ENCODE data around the gene ALDOC. TPM values are rescaled to one million over a fixed set of nuclear protein-coding genes. Genes with fewer than 3 reads are reported as not detected.

The ALDOC gene
- 19,909 and 22,599 TPM in 2 replicates for polyA plus RNA-seq

GRCh38 chr17:28576758-28577465 is at the start of gene ALDOC:
TSS of gene ALDOC (minus strand) at chr17:28576895. CDS start at chr17:28575532, 1,363 bp downstream.

GRCh38 chr17:28613931-28614381 is 37.3 kb upstream of the ALDOC start, which contains the start of gene RSKR:
TSS of gene RSKR (minus strand) at chr17:28614185. CDS start at chr17:28614161, 24 bp downstream.

GRCh38 chr17:28598799-28599310 is 22.2 kb upstream of the ALDOC start, which contains the start of gene SPAG5:
TSS of gene SPAG5 (minus strand) at chr17:28599025. CDS start at chr17:28598946, 79 bp downstream.

DNA sequence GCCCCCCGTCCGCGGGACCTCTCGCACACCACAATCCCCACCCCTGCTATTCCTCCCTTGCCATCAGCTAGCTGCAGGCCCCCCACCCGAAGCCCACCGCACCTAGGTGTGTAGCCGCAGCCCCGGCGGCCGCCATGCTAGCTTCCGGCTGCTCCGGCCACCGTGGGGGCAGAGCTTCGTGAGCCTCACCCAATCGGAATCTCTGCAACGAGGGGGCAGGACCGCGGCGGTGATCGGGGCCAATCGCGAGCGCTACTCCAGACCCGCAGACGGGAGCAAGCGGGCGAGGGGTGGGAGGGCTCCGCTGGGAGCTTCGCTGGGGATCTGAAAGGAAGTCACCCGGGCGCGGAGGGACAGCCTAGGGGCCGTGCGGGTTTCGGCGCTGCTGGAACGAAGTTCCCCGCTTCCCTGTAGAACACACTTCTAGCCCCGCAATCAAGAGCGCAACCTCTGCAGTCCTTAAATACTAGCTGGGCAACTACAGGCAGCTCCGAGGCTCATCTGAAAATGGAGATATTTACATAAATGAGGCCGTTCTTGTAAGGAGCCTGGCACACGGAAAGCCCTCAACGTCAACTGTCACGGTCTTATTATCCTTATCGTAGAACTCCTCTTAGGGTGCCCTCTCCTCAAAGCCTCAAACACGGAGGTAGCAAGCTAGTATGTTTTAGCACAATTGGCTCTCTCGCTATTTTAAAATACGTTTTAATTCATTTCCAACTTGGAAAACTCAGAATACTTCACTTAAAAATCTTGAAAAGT is 5.2 kb downstream of the ALDOC start, which contains the start of gene PIGS:
Gene PIGS, minus strand, starts transcription at position 164 of the 762 bp plus-strand sequence. Its CDS starts 28 bp downstream, at position 136.

GRCh38 chr17:28552176-28552999 is 24.3 kb downstream of the ALDOC start, which contains the start of gene UNC119:
TSS of gene UNC119 (minus strand) at chr17:28552624. CDS start at chr17:28552557, 67 bp downstream.

Other genes with a start within 250 kb of the ALDOC start
- gene IFT20, start 241.4 kb downstream of the ALDOC start, polyA plus RNA-seq, result 58.0 and 84.5 TPM in 2 replicates
- 9.6 and 14.1 TPM in 2 replicates for gene TNFAIP1, start 241.1 kb downstream of the ALDOC start, polyA plus RNA-seq
- gene POLDIP2, start 219.4 kb downstream of the ALDOC start, polyA plus RNA-seq, result 15.2 and 17.8 TPM in 2 replicates
- not detected in 2 replicates for gene SEBOX, start 211.7 kb downstream of the ALDOC start, polyA plus RNA-seq
- gene VTN, start 206.6 kb downstream of the ALDOC start, polyA plus RNA-seq, result not detected in 2 replicates
- 0.22 and 3.2 TPM in 2 replicates for gene SARM1, start 205.2 kb downstream of the ALDOC start, polyA plus RNA-seq
- gene SLC46A1, start 170.7 kb downstream of the ALDOC start, polyA plus RNA-seq, result 6.7 and 17.2 TPM in 2 replicates
- gene SLC13A2, start 103.3 kb downstream of the ALDOC start, polyA plus RNA-seq, result not detected in 2 replicates
- not detected in 2 replicates for gene FOXN1, start 70.5 kb downstream of the ALDOC start, polyA plus RNA-seq
- 12.3 and 30.0 TPM in 2 replicates for gene UNC119, start 24.3 kb downstream of the ALDOC start, polyA plus RNA-seq
- gene PIGS, start 5.4 kb downstream of the ALDOC start, polyA plus RNA-seq, result 60.9 and 88.9 TPM in 2 replicates
- gene SPAG5, start 22.1 kb upstream of the ALDOC start, polyA plus RNA-seq, result 202 and 262 TPM in 2 replicates
- 9.8 and 10.9 TPM in 2 replicates for gene RSKR, start 37.3 kb upstream of the ALDOC start, polyA plus RNA-seq
- gene BLTP2, start 68.3 kb upstream of the ALDOC start, polyA plus RNA-seq, result 4.0 and 4.4 TPM in 2 replicates
- 174 and 197 TPM in 2 replicates for gene SDF2, start 85.0 kb upstream of the ALDOC start, polyA plus RNA-seq
- gene SUPT6H, start 85.3 kb upstream of the ALDOC start, polyA plus RNA-seq, result 17.7 and 23.4 TPM in 2 replicates
- gene PROCA1, start 135.0 kb upstream of the ALDOC start, polyA plus RNA-seq, result 0.74 and 1.7 TPM in 2 replicates
- gene RAB34, start 141.0 kb upstream of the ALDOC start, polyA plus RNA-seq, result 4.9 and 7.8 TPM in 2 replicates
- 1,067 and 1,205 TPM in 2 replicates for gene RPL23A, start 143.1 kb upstream of the ALDOC start, polyA plus RNA-seq
- 3.3 and 3.5 TPM in 2 replicates for gene TLCD1, start 149.3 kb upstream of the ALDOC start, polyA plus RNA-seq
- 2.3 TPM in 1 of 2 replicates, not detected in the other for gene NEK8, start 151.9 kb upstream of the ALDOC start, polyA plus RNA-seq
- gene TRAF4, start 167.1 kb upstream of the ALDOC start, polyA plus RNA-seq, result 0.57 TPM in 1 of 2 replicates, not detected in the other